Osteocyte (in vitro differentiated cells): ENCODE measurements around the gene CLIP2. TPM values are rescaled to one million over a fixed set of nuclear protein-coding genes. Genes with fewer than 3 reads are reported as not detected.
"Not testable (repeated sequence)": the region's sequence is repeated elsewhere in the genome, so short reads cannot be mapped to it uniquely, and the experiment has no call there.

ENCODE experiments used
- DNase-seq: peaks from one replicate; pipeline ENCODE4 v3.0.0; 2021; ENCODE audit warnings: mixed read lengths; ENCODE audit not compliant: unreplicated experiment; ENCODE audit errors: extremely low spot score
- H3K27ac Mint-ChIP-seq: one replicate; pipeline ENCODE4 v1.8.0; 2021; ENCODE audit warnings: mild to moderate bottlenecking, mixed read lengths; ENCODE audit not compliant: unreplicated experiment
- H3K27me3 Mint-ChIP-seq: one replicate; pipeline ENCODE4 v1.8.0; 2021; ENCODE audit warnings: mixed read lengths; ENCODE audit not compliant: unreplicated experiment
- H3K36me3 Mint-ChIP-seq: one replicate; pipeline ENCODE4 v1.8.0; 2021; ENCODE audit warnings: mixed read lengths; ENCODE audit not compliant: unreplicated experiment
- H3K4me1 Mint-ChIP-seq: one replicate; pipeline ENCODE4 v1.8.0; 2021; ENCODE audit warnings: mixed read lengths; ENCODE audit not compliant: unreplicated experiment
- H3K4me3 Mint-ChIP-seq: one replicate; pipeline ENCODE4 v1.8.0; 2021; ENCODE audit warnings: mild to moderate bottlenecking, moderate library complexity, mixed read lengths; ENCODE audit not compliant: unreplicated experiment
- H3K9me3 Mint-ChIP-seq: one replicate; pipeline ENCODE4 v1.8.0; 2021; ENCODE audit warnings: mixed read lengths; ENCODE audit not compliant: unreplicated experiment
- CTCF ChIP-seq: fragments of 200-600 bp; sonication (generic); IDR thresholded peaks from 2 replicates; pipeline ENCODE4 v1.5.0; 2021; ENCODE audit warnings: antibody characterized with exemption, mild to moderate bottlenecking, moderate library complexity
- total RNA-seq: library from RNA; stranded (reverse); gene quantifications from 2 replicates; pipeline ENCODE4 v1.2.1, GENCODE V29; 2021

The CLIP2 gene
- total RNA-seq, 1 donor from 2014 or later = 40.7 TPM

- no peak for DNase-seq
- Mint-ChIP-seq H3K9me3 (no peaks in the 10 kb centered on the region), H3K4me3 (no peak overlapping the region), H3K27ac (no peak overlapping the region), H3K4me1 (peaks cover 7% of the 10 kb centered on the region), H3K36me3 (peaks cover 23% of the 10 kb centered on the region), H3K27me3 (no peaks in the 10 kb centered on the region)
- no peak for TF ChIP-seq CTCF
Observed at GRCh38 chr7:74350751-74351150, 61.5 kb downstream of the CLIP2 start.

- no peak for DNase-seq
- H3K27me3 Mint-ChIP-seq = no peaks in the 10 kb centered on the region
- no peak overlapping the region for H3K27ac Mint-ChIP-seq
- TF ChIP-seq CTCF = no peak
- no peaks in the 10 kb centered on the region for H3K9me3 Mint-ChIP-seq
- H3K4me1 Mint-ChIP-seq = peaks cover 7% of the 10 kb centered on the region
- H3K4me3 Mint-ChIP-seq = no peak overlapping the region
- H3K36me3 Mint-ChIP-seq = peaks cover 33% of the 10 kb centered on the region
Observed at GRCh38 chr7:74351836-74352235, 62.6 kb downstream of the CLIP2 start.

GRCh38 chr7:74352551-74353138, 63.4 kb downstream of the CLIP2 start:
- not testable (repeated sequence) for H3K4me3 Mint-ChIP-seq, DNase-seq, H3K27me3 Mint-ChIP-seq, H3K27ac Mint-ChIP-seq, H3K9me3 Mint-ChIP-seq, H3K4me1 Mint-ChIP-seq
- H3K36me3 Mint-ChIP-seq = peaks cover 33% of the 10 kb centered on the region

GRCh38 chr7:74354009-74354408, 64.8 kb downstream of the CLIP2 start:
- H3K9me3 Mint-ChIP-seq = no peaks in the 10 kb centered on the region
- no peak for DNase-seq
- no peak for TF ChIP-seq CTCF
- H3K4me1 Mint-ChIP-seq = peaks cover 7% of the 10 kb centered on the region
- peaks cover 34% of the 10 kb centered on the region for H3K36me3 Mint-ChIP-seq
- no peaks in the 10 kb centered on the region for H3K27me3 Mint-ChIP-seq
- no peak overlapping the region for H3K27ac Mint-ChIP-seq
- no peak overlapping the region for H3K4me3 Mint-ChIP-seq

GRCh38 chr7:74355091-74355490, 65.9 kb downstream of the CLIP2 start:
- no peak for DNase-seq
- Mint-ChIP-seq H3K27me3 (no peaks in the 10 kb centered on the region), H3K4me3 (no peak overlapping the region), H3K36me3 (peaks cover 38% of the 10 kb centered on the region), H3K9me3 (no peaks in the 10 kb centered on the region), H3K27ac (peak overlapping the region; percentile 64), H3K4me1 (peaks cover 7% of the 10 kb centered on the region)
- TF ChIP-seq CTCF = no peak
